Measurements from ENCODE around the gene OGFR. TPM values are rescaled to one million over a fixed set of nuclear protein-coding genes. Genes with fewer than 3 reads are reported as not detected.

OGFR gene
- total RNA-seq, 1 experiment from 2014 or later = 78.9 TPM

- ChIA-PET POLR2A (ENCODE audit: unreplicated experiment) (no interaction called here), CTCF (no interaction called here)
- no peaks in the 10 kb centered on the region for H3K9me3 ChIP-seq (ENCODE audit: low read length)
- peaks cover 16% of the 10 kb centered on the region for H3K4me1 ChIP-seq (ENCODE audit: insufficient read depth, low read length)
- no TSS peak for BruUV-seq (replicated peaks)
- no peak for DNase-seq
- peaks cover 14% of the 10 kb centered on the region; the same call in 1 of the 2 replicates for H3K36me3 ChIP-seq (ENCODE audit: low read depth, low read length)
- no peaks in the 10 kb centered on the region for H3K27me3 ChIP-seq (ENCODE audit: low read length)
- no peaks in the 10 kb centered on the region for H3F3A ChIP-seq (ENCODE audit: low read length, unreplicated experiment)
- no peak overlapping the region for H3K27ac ChIP-seq (ENCODE audit: low read length)
- no peak overlapping the region for H3K4me2 ChIP-seq (ENCODE audit: low read length)
- H3K9me2 ChIP-seq (replicated peaks; ENCODE audit: low read length) = no peaks in the 10 kb centered on the region
- H3K4me3 ChIP-seq (ENCODE audit: low read length) = no peak overlapping the region
- intact Hi-C loops (cut with micrococcal nuclease) = no loop called here
- no peak for ATAC-seq
- peaks cover 21% of the 10 kb centered on the region for H4K20me1 ChIP-seq (ENCODE audit: low read length)
- no peak overlapping the region for H2AFZ ChIP-seq (ENCODE audit: low read length)
- peaks cover 60% of the 10 kb centered on the region for H3K79me2 ChIP-seq (ENCODE audit: low read length)
- no peak overlapping the region for H3K9ac ChIP-seq (ENCODE audit: low read length)
- no peak for TF ChIP-seq EZH2phosphoT487 (IDR thresholded peaks at IDR 0.05; ENCODE audit: borderline replicate concordance, low read length)
These were observed 53.6 kb downstream of the OGFR start for GRCh38 chr20:62858058-62858830.

- POLR2A ChIA-PET (ENCODE audit: unreplicated experiment) = no interaction called here
- H3K4me2 ChIP-seq (ENCODE audit: low read length) = peak overlapping the region; percentile 98
- H3K4me1 ChIP-seq (ENCODE audit: insufficient read depth, low read length) = peaks cover 16% of the 10 kb centered on the region
- H3K27me3 ChIP-seq (ENCODE audit: low read length) = no peaks in the 10 kb centered on the region
- H4K20me1 ChIP-seq (ENCODE audit: low read length) = peaks cover 14% of the 10 kb centered on the region
- no peak overlapping the region for H3K27ac ChIP-seq (ENCODE audit: low read length)
- BruUV-seq (replicated peaks) = TSS peak; percentile 31
- TF ChIP-seq CTCF (conservative IDR thresholded peaks at IDR 0.05; ENCODE audit: low read depth, low read length) = no peak
- no peak for TF ChIP-seq EZH2phosphoT487 (IDR thresholded peaks at IDR 0.05; ENCODE audit: borderline replicate concordance, low read length)
- no peak for TF ChIP-seq EZH2 (IDR thresholded peaks at IDR 0.05; ENCODE audit: low read length, unreplicated experiment)
- ATAC-seq (no peak), DNase-seq (no peak)
- H3K9me2 ChIP-seq (replicated peaks; ENCODE audit: low read length) = no peaks in the 10 kb centered on the region
- H3K79me2 ChIP-seq (ENCODE audit: low read length) = peaks cover 48% of the 10 kb centered on the region
- CTCF ChIA-PET = interaction anchor here (0.6 kb wide), 1 partner anchor 65 kb away, joined by 3 read pairs; no protein-coding TSS in a partner anchor
- H3F3A ChIP-seq (ENCODE audit: low read length, unreplicated experiment) = no peaks in the 10 kb centered on the region
- no peak overlapping the region for H2AFZ ChIP-seq (ENCODE audit: low read length)
- peak overlapping the region; percentile 81 for H3K4me3 ChIP-seq (ENCODE audit: low read length)
- no peaks in the 10 kb centered on the region for H3K9me3 ChIP-seq (ENCODE audit: low read length)
- H3K9ac ChIP-seq (ENCODE audit: low read length) = peak overlapping the region; percentile 76; the same call in 1 of the 2 replicates
- peaks cover 3% of the 10 kb centered on the region; the same call in 1 of the 2 replicates for H3K36me3 ChIP-seq (ENCODE audit: low read depth, low read length)
- intact Hi-C loops (cut with micrococcal nuclease) = loop anchor here (1.0 kb wide), 1 partner anchor 37 kb away; no protein-coding TSS in a partner anchor
These were observed 55.1 kb downstream of the OGFR start for GRCh38 chr20:62859721-62860120.

- ATAC-seq = peak; percentile 58
- peak overlapping the region; percentile 98 for H3K4me2 ChIP-seq (ENCODE audit: low read length)
- no peaks in the 10 kb centered on the region for H3F3A ChIP-seq (ENCODE audit: low read length, unreplicated experiment)
- no TSS peak for BruUV-seq (replicated peaks)
- peaks cover 13% of the 10 kb centered on the region for H4K20me1 ChIP-seq (ENCODE audit: low read length)
- peaks cover 41% of the 10 kb centered on the region for H3K79me2 ChIP-seq (ENCODE audit: low read length)
- no peaks in the 10 kb centered on the region for H3K36me3 ChIP-seq (ENCODE audit: low read depth, low read length)
- DNase-seq = peak; percentile 57
- peak overlapping the region; percentile 65 for H2AFZ ChIP-seq (ENCODE audit: low read length)
- no peak for TF ChIP-seq EZH2phosphoT487 (IDR thresholded peaks at IDR 0.05; ENCODE audit: borderline replicate concordance, low read length)
- TF ChIP-seq CTCF (conservative IDR thresholded peaks at IDR 0.05; ENCODE audit: low read depth, low read length) = peak; percentile 58
- no peak for TF ChIP-seq EZH2 (IDR thresholded peaks at IDR 0.05; ENCODE audit: low read length, unreplicated experiment)
- H3K27me3 ChIP-seq (ENCODE audit: low read length) = no peaks in the 10 kb centered on the region
- H3K9ac ChIP-seq (ENCODE audit: low read length) = peak overlapping the region; percentile 76
- peak overlapping the region; percentile 81 for H3K4me3 ChIP-seq (ENCODE audit: low read length)
- no peaks in the 10 kb centered on the region for H3K9me3 ChIP-seq (ENCODE audit: low read length)
- CTCF ChIA-PET = interaction anchor here (0.6 kb wide), 1 partner anchor 38 kb away, joined by 3 read pairs; no protein-coding TSS in a partner anchor
- H3K27ac ChIP-seq (ENCODE audit: low read length) = no peak overlapping the region
- H3K9me2 ChIP-seq (replicated peaks; ENCODE audit: low read length) = no peaks in the 10 kb centered on the region
- POLR2A ChIA-PET (ENCODE audit: unreplicated experiment) = no interaction called here
- H3K4me1 ChIP-seq (ENCODE audit: insufficient read depth, low read length) = peaks cover 16% of the 10 kb centered on the region
- intact Hi-C loops (cut with micrococcal nuclease) = loop anchor here (1.0 kb wide), 1 partner anchor 38 kb away; no protein-coding TSS in a partner anchor
These were observed 55.8 kb downstream of the OGFR start for GRCh38 chr20:62860391-62860923.

Data from PC-3 (cell line).